ENCODE results near the gene OR51B6.
"Not testable (repeated sequence)": the region's sequence is repeated elsewhere in the genome, so short reads cannot be mapped to it uniquely, and the experiment has no call there.

The OR51B6 gene

DNA sequence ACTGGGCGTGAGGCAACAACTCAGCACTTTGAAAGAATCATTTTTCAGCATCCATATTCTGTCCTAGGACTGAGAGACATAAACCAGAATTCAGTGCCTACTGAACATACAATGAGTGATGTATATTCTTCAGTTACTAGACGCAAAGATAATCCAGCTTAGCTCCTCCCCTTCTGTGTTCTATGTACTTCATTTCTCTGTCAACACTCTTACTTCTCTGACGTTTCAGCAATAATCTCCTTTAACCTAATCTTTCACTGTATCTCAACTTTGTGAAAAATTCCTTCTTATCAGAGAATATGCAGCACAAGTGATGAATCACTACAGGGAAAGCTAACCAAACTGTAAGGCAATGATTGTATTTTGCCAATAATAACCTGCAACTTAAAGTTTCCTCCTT, 5.5 kb upstream of the OR51B6 start:
- H3K27me3 ChIP-seq (ENCODE audit: insufficient read depth, low read depth), result no peaks in the 10 kb centered on the region
- H3K4me1 ChIP-seq (ENCODE audit: low read depth, poor library complexity, severe bottlenecking), result peaks cover 6% of the 10 kb centered on the region
- no peak overlapping the region for H3K4me2 ChIP-seq
- no peaks in the 10 kb centered on the region for H4K20me1 ChIP-seq (ENCODE audit: insufficient read depth)
- no peaks in the 10 kb centered on the region for H3K36me3 ChIP-seq (ENCODE audit: insufficient read depth)
- H2AFZ ChIP-seq (ENCODE audit: low read depth), result no peak overlapping the region
- H3K79me2 ChIP-seq (ENCODE audit: insufficient read depth, low read depth), result no peaks in the 10 kb centered on the region
- H3K27ac ChIP-seq, result no peak overlapping the region
- no peak for TF ChIP-seq CTCF (conservative IDR thresholded peaks at IDR 0.05; ENCODE audit: low read depth, low read length)
- no peak overlapping the region for H3K4me3 ChIP-seq (IDR thresholded peaks at IDR 0.05; ENCODE audit: insufficient read depth, low read depth, low read length)
- no peak overlapping the region for H3K9ac ChIP-seq

DNA sequence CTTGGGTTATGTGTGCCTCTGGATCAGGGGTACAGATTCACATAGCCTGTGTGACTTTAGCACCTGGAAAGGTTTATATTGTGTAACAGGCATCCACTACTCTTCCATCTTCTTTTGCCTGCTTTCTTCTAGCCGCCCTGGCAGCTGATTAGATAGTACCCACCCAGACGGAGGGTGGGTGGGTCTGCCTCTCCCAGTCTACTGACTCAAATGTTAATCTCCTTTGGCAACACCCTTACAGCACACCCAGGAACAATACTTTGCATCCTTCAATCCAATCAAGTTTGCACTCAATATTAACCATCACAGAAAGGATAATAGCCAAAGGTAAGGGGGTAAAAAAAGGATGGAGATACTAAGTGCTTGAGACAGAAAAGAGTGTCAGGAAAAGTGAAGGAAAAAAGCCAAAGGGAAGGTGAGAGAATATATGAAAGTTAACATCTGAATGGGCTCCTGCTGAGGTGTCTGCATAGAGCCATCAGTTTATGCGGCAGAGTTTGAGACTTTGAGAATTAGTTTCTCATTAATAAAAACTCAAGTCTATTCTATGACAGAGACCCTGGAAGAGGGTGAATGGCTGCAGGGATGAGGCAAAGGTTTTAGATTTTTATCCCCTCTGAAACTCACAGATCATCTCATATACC, 2.6 kb upstream of the OR51B6 start:
- Histone ChIP-seq H3K4me3 (IDR thresholded peaks at IDR 0.05; ENCODE audit: insufficient read depth, low read depth, low read length) (no peak overlapping the region), H3K27ac (no peak overlapping the region), H3K36me3 (ENCODE audit: insufficient read depth) (no peaks in the 10 kb centered on the region), H3K9ac (no peak overlapping the region), H4K20me1 (ENCODE audit: insufficient read depth) (no peaks in the 10 kb centered on the region), H3K79me2 (ENCODE audit: insufficient read depth, low read depth) (no peaks in the 10 kb centered on the region), H3K27me3 (ENCODE audit: insufficient read depth, low read depth) (no peaks in the 10 kb centered on the region), H3K4me2 (no peak overlapping the region), H2AFZ (ENCODE audit: low read depth) (no peak overlapping the region), H3K4me1 (ENCODE audit: low read depth, poor library complexity, severe bottlenecking) (peaks cover 3% of the 10 kb centered on the region)
- TF ChIP-seq CTCF (conservative IDR thresholded peaks at IDR 0.05; ENCODE audit: low read depth, low read length), result no peak

DNA sequence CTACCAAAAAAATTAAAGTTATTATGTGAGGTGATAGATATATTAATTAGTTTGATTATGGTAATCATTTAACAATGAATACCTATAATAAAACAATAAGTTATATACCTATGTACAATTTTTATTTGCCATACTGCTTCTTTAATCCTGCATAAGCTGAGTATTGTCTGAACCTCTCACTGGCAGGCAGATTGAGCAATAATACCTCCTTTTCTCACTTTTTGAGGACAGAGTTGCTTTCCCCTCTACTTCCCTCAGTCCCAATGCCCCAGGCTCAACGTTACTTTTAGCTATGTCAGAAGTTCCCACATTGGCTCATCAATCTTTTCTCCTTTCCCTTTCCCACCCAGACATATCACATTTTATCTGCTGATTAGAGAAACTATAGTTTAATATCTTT, 1.8 kb upstream of the OR51B6 start:
- Histone ChIP-seq H3K9ac (no peak overlapping the region), H3K27me3 (ENCODE audit: insufficient read depth, low read depth) (no peaks in the 10 kb centered on the region), H3K4me1 (ENCODE audit: low read depth, poor library complexity, severe bottlenecking) (no peaks in the 10 kb centered on the region), H3K79me2 (ENCODE audit: insufficient read depth, low read depth) (no peaks in the 10 kb centered on the region), H3K4me3 (IDR thresholded peaks at IDR 0.05; ENCODE audit: insufficient read depth, low read depth, low read length) (no peak overlapping the region), H3K36me3 (ENCODE audit: insufficient read depth) (no peaks in the 10 kb centered on the region), H3K27ac (no peak overlapping the region), H3K4me2 (no peak overlapping the region), H2AFZ (ENCODE audit: low read depth) (no peak overlapping the region), H4K20me1 (ENCODE audit: insufficient read depth) (no peaks in the 10 kb centered on the region)
- no peak for TF ChIP-seq CTCF (conservative IDR thresholded peaks at IDR 0.05; ENCODE audit: low read depth, low read length)

- H2AFZ ChIP-seq (ENCODE audit: low read depth); H3K9ac ChIP-seq; H3K27ac ChIP-seq; H3K36me3 ChIP-seq (ENCODE audit: insufficient read depth); H3K4me3 ChIP-seq (IDR thresholded peaks at IDR 0.05; ENCODE audit: insufficient read depth, low read depth, low read length); H3K79me2 ChIP-seq (ENCODE audit: insufficient read depth, low read depth); H3K27me3 ChIP-seq (ENCODE audit: insufficient read depth, low read depth); H4K20me1 ChIP-seq (ENCODE audit: insufficient read depth); H3K4me1 ChIP-seq (ENCODE audit: low read depth, poor library complexity, severe bottlenecking); H3K4me2 ChIP-seq: not testable (repeated sequence)
These were observed 4.7 kb downstream of the OR51B6 start for GRCh38 chr11:5356031-5356430.

GRCh38 chr11:5362017-5362625, 10.8 kb downstream of the OR51B6 start:
- H3K4me3 ChIP-seq (IDR thresholded peaks at IDR 0.05; ENCODE audit: insufficient read depth, low read depth, low read length), result no peak overlapping the region
- no peak overlapping the region for H3K27ac ChIP-seq
- H4K20me1 ChIP-seq (ENCODE audit: insufficient read depth), result no peaks in the 10 kb centered on the region
- no peak overlapping the region for H3K4me2 ChIP-seq
- H3K36me3 ChIP-seq (ENCODE audit: insufficient read depth), result no peaks in the 10 kb centered on the region
- no peak overlapping the region for H3K9ac ChIP-seq
- peaks cover 7% of the 10 kb centered on the region for H3K4me1 ChIP-seq (ENCODE audit: low read depth, poor library complexity, severe bottlenecking)
- no peaks in the 10 kb centered on the region for H3K27me3 ChIP-seq (ENCODE audit: insufficient read depth, low read depth)
- H2AFZ ChIP-seq (ENCODE audit: low read depth), result no peak overlapping the region
- no peak for TF ChIP-seq CTCF (conservative IDR thresholded peaks at IDR 0.05; ENCODE audit: low read depth, low read length)
- H3K79me2 ChIP-seq (ENCODE audit: insufficient read depth, low read depth), result no peaks in the 10 kb centered on the region

Data from KMS-11 (cell line).